Measurements from ENCODE around the gene CROCC2. TPM values are rescaled to one million over a fixed set of nuclear protein-coding genes. Genes with fewer than 3 reads are reported as not detected.

CROCC2 gene
- under 1 TPM in 2 of 3 donors, not detected in 1; 0.07 to 0.19 TPM for total RNA-seq
- long read RNA-seq, donor 1 = 0 reads
- long read RNA-seq, donor 2 = 0 reads

DNA sequence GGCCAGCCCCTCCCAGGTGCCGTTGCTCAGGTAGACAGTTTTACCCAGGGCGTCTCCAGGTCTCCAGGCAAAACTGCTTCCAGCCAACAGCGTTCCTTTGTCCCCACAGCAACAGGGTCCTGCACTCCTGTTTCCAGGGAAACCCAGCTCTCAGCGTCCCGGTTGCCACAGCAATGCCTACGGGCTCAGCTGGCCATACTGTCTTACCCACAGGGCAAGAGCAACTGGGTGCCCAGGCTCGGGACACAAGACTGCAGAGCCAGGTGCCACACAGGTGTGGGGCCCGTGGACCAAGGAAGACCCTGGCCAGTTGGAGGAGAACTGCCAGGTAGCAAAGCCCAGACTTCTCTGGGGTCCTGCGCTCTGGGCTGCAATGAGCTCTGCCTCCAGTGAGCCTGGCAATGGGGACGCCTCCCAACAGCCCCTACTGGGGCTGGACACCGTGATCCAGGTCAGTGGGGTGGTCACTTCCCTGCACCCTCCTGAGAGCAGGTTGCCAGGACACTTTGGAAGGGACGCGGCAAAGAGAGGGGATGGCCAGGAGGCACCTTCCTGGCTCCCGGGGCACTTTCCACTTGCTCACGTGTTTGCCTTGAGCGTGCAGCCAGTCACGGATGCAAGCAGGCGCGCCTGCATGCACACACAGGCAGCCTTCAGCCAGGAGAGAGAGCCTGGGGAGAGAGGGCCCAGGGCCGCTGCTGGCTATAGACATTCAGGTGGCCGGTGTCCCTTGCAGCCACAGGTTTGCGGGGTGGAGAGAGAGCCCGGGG, at the start of gene CROCC2:
Gene CROCC2 (plus strand): TSS at position 196 of the 770 bp plus-strand sequence. CDS start 178 bp downstream, at position 374.
- ATAC-seq (peak; percentile 36), DNase-seq (peak in 1 of 3 donors; percentile 38)
- Histone ChIP-seq H3K4me3 (no peak within 1 kb of the TSS), H3K4me1 (ENCODE audit: low read depth) (no peaks in the 10 kb centered on the region), H3K9me3 (no peaks in the 10 kb centered on the region), H3K36me3 (ENCODE audit: low read depth) (no peaks in the 10 kb centered on the region)
- intact Hi-C loops (cut with DNase I, micrococcal nuclease) = no loop called here
- TF ChIP-seq, protein P1, sequence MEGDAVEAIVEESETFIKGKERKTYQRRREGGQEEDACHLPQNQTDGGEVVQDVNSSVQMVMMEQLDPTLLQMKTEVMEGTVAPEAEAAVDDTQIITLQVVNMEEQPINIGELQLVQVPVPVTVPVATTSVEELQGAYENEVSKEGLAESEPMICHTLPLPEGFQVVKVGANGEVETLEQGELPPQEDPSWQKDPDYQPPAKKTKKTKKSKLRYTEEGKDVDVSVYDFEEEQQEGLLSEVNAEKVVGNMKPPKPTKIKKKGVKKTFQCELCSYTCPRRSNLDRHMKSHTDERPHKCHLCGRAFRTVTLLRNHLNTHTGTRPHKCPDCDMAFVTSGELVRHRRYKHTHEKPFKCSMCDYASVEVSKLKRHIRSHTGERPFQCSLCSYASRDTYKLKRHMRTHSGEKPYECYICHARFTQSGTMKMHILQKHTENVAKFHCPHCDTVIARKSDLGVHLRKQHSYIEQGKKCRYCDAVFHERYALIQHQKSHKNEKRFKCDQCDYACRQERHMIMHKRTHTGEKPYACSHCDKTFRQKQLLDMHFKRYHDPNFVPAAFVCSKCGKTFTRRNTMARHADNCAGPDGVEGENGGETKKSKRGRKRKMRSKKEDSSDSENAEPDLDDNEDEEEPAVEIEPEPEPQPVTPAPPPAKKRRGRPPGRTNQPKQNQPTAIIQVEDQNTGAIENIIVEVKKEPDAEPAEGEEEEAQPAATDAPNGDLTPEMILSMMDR (IDR thresholded peaks at IDR 0.05) = no peak

DNA sequence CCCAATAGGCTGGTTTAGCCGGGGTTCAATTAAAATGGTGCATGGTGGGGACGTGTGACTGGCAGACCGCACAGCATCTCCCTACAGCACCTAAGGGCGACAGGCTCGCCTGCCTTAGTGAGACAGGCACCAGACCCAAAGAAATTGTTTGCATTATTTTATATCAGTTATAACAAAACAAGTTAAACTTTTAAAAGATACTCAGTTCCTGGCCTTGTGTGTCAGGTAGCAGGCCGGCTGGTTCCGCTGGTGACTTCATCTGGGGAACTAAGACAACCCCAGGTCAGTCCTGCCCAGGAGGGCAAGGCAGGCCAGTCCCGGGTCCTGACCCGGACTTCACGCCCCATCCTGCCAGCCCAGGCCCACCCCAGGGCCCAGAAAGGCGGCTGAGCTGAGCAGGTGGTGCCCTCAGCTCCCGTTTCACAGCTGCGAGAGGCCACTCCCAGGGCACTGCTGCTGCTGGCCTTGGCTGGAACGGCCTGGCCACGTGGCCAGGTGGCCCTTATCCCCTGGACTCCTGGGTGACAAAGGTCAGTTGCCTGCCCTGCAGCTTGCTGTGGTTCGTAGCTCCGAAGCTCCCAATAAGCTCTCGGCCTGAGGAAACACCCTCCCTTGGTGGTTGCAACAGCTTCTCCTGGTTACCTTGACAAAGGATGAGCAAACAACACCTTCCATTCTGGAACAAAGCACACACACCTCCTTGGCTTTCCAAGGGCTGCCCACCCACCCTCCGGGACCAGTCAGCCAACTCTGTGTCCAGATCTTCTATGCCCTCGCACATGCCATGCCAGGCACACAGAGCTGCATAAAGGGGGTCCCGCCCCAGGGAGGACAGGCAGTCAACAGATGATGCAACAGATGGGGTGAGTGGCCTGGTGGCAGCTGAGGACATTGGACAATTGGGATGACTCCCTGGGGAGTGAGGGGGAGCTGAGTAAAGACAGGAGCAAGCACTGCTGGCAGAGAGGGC, 48.8 kb upstream of the CROCC2 start:
- DNase-seq = peak in 2 of 3 donors; percentile 81
- intact Hi-C loops (cut with DNase I, micrococcal nuclease) = no loop called here
- peak; percentile 95 for ATAC-seq

DNA sequence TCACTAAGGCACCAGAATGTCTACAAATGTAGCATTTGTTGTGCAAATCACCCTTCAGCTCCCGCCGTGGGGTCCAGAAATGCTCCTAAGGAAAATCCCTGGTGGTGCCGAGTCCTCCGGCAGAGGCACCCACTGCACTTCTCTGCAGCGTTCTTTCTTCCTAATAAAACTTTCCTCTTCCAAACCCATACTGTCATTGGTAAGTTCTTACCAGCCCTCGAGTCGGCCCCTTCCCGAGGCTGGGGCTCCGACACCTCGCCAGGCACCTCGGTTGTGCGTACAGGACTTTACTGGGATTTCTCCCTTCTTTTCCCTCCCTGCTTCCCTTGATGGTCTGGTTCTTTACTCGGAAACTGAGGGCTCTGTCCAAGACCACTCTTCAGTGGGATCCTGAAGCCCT, 47.8 kb upstream of the CROCC2 start:
- TF ChIP-seq, protein P1 (IDR thresholded peaks at IDR 0.05) = no peak
- DNase-seq (no peak), ATAC-seq (no peak)
- peaks cover 10% of the 10 kb centered on the region for H3K9me3 ChIP-seq
- H3K4me3 ChIP-seq = no peak overlapping the region
- no peaks in the 10 kb centered on the region for H3K36me3 ChIP-seq (ENCODE audit: low read depth)
- intact Hi-C loops (cut with DNase I, micrococcal nuclease) = no loop called here
- H3K4me1 ChIP-seq (ENCODE audit: low read depth) = no peaks in the 10 kb centered on the region

More for the DNA sequence above, 48.8 kb upstream of the CROCC2 start:
- Histone ChIP-seq H3K4me3 (no peak overlapping the region), H3K36me3 (ENCODE audit: low read depth) (no peaks in the 10 kb centered on the region), H3K9me3 (peaks cover 10% of the 10 kb centered on the region), H3K4me1 (ENCODE audit: low read depth) (no peaks in the 10 kb centered on the region)
- TF ChIP-seq, protein P1 (IDR thresholded peaks at IDR 0.05) = no peak

DNA sequence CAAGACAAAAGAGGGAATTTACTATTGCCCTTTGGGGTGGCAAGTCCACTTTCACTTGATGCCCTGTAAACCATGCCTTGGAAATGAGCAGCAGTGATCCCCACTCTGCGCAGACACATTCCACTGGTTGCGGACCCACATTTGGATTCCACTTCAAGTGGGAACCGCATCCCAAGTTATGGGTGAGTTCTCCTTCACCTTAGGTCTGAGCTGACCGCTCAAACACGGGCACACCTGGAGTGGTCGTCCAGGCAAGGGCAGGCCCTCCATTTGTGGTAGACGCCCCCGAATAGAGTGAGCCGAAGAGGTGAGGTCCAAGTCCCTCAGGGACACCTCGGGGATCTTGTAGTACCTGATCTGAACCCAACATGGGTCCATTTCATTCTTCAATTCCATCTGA, 47.3 kb upstream of the CROCC2 start:
- intact Hi-C loops (cut with DNase I, micrococcal nuclease) = no loop called here
- no peaks in the 10 kb centered on the region for H3K4me1 ChIP-seq (ENCODE audit: low read depth)
- no peak for DNase-seq
- no peak for ATAC-seq
- H3K9me3 ChIP-seq = peaks cover 10% of the 10 kb centered on the region
- TF ChIP-seq, protein P1 (IDR thresholded peaks at IDR 0.05) = no peak
- no peak overlapping the region for H3K4me3 ChIP-seq
- H3K36me3 ChIP-seq (ENCODE audit: low read depth) = no peaks in the 10 kb centered on the region

DNA sequence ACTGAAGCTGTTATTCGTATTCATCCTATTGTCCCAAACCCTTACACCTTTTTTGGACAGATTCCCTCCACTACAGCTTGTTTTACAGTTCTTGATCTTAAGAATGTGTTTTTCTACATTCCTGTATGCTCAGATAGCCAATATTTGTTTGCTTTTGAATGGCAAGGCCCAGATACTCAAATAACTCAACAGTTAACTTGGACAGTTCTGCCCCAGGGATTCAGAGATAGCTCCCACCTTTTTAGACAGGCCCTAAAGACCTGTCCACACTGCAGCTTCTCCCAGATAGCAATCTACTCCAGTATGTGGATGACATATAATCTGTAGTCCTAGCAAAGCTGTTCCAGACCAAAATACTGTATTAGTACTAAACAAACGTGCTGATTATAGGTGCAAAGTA, 44.6 kb upstream of the CROCC2 start:
- ATAC-seq (no peak), DNase-seq (no peak)
- intact Hi-C loops (cut with DNase I, micrococcal nuclease) = no loop called here
- TF ChIP-seq, protein P1 (IDR thresholded peaks at IDR 0.05) = no peak
- H3K4me1 ChIP-seq (ENCODE audit: low read depth) = peaks cover 2% of the 10 kb centered on the region
- no peaks in the 10 kb centered on the region for H3K36me3 ChIP-seq (ENCODE audit: low read depth)
- no peaks in the 10 kb centered on the region for H3K9me3 ChIP-seq
- no peak overlapping the region for H3K4me3 ChIP-seq

All from mucosa of descending colon (tissue), 3 donors.